Measurements from ENCODE around the gene ZNF514. TPM values are rescaled to one million over a fixed set of nuclear protein-coding genes. Genes with fewer than 3 reads are reported as not detected.

Gene ZNF514
- total RNA-seq (21.8 TPM), polyA plus RNA-seq (ENCODE audit: insufficient read depth, low read depth, low replicate concordance) (11.1 TPM)
- long read RNA-seq, donor 1 = 0 reads
- long read RNA-seq, donor 2, full-length matches to known transcripts = 1 of 9 reads
- long read RNA-seq, donor 2, partial matches to known transcripts = 8 of 9 reads
- long read RNA-seq, donor 2, other reads (novel, unspliced or antisense) = 0 of 9 reads
- long read RNA-seq, donor 3, full-length matches to known transcripts = 3 of 3 reads
- long read RNA-seq, donor 3, partial matches to known transcripts = 0 of 3 reads
- long read RNA-seq, donor 3, other reads (novel, unspliced or antisense) = 0 of 3 reads
- long read RNA-seq, donor 4, full-length matches to known transcripts = 2 of 2 reads
- long read RNA-seq, donor 4, partial matches to known transcripts = 0 of 2 reads
- long read RNA-seq, donor 4, other reads (novel, unspliced or antisense) = 0 of 2 reads
- long read RNA-seq, donor 5 = 0 reads
- long read RNA-seq, donor 6 = 0 reads
- long read RNA-seq, donor 7, partial matches to known transcripts = 0 of 8 reads
- long read RNA-seq, donor 7, other reads (novel, unspliced or antisense) = 6 of 8 reads
- long read RNA-seq, donor 8, partial matches to known transcripts = 0 of 1 reads
- long read RNA-seq, donor 8, other reads (novel, unspliced or antisense) = 0 of 1 reads
- long read RNA-seq, donor 9, partial matches to known transcripts = 0 of 1 reads
- long read RNA-seq, donor 9, other reads (novel, unspliced or antisense) = 0 of 1 reads
- long read RNA-seq, donor 10, full-length matches to known transcripts = 3 of 12 reads
- long read RNA-seq, donor 10, partial matches to known transcripts = 9 of 12 reads
- long read RNA-seq, donor 10, other reads (novel, unspliced or antisense) = 0 of 12 reads

DNA sequence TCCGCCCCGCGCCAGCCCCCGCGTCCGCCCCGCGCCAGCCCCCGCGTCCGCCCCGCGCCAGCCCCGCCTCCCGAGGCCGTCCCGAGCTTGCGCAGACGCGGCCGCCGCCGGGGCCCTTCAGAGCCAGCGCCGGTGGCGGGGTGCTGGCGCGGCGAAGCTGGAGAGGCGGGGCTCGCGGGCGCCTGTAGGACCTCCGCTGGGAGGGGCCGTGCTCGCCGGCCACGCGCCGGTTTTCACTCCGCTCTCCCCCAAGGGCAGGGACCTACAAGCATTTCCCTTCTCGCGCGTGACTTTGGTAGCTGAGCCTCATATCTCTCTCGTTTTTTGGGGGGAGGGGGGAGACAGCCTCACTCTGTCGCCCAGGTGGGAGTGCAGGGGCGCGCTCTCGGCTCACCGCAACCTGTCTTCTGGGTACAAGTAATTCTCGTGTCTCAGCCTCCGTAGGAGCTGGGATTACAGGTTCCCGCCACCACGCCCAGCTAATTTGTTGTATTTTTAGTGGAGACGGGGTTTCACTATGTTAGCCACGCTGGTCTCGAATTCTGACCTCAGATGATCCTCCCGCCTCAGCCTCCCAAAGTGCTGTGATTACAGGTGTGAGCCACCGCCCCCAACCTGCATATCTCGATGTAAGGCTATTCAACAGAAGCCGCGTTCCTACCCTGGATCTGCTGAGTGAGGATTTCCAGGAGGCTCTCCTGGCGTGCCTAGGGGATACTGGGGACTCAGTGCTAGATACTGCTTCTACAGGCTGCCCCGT is at the start of gene ZNF514:
TSS of gene ZNF514 (minus strand) at position 159 of the 760 bp plus-strand sequence. CDS start 6,595 bp downstream, outside the sequence.
- H3K27me3 ChIP-seq (ENCODE audit: control insufficient read depth, insufficient read depth, low read length) = no peaks in the 10 kb centered on the region
- peak; percentile 63 to 91 (median 86) for DNase-seq
- peak within 1 kb of the TSS; percentile 41 to 77 for H3K27ac ChIP-seq (ENCODE audit: low read depth in 2 of 2, low read length in 2 of 2)
- peak within 1 kb of the TSS; percentile 72 to 83 (median 79) for H3K4me3 ChIP-seq (ENCODE audit: low read length in 3 of 3)
- no peaks in the 10 kb centered on the region for H3K9me3 ChIP-seq (ENCODE audit: control insufficient read depth in 2 of 3, insufficient read depth in 1 of 3, low read length in 3 of 3)
- peaks cover 0 to 18% (median 0%) of the 10 kb centered on the region in 3 donors for H3K4me1 ChIP-seq (ENCODE audit: control insufficient read depth in 2 of 3, insufficient read depth in 2 of 3, low read depth in 1 of 3, low read length in 3 of 3)
- intact Hi-C loops (cut with DNase I) = no loop called here
- H3K36me3 ChIP-seq (ENCODE audit: control insufficient read depth in 2 of 3, insufficient read depth in 3 of 3, low read length in 3 of 3) = peaks cover 0 to 9% (median 0%) of the 10 kb centered on the region in 3 donors
- H3K9ac ChIP-seq (ENCODE audit: low read length in 3 of 3) = peak within 1 kb of the TSS; percentile 30 to 83 (median 43)
- TF ChIP-seq, protein P1, sequence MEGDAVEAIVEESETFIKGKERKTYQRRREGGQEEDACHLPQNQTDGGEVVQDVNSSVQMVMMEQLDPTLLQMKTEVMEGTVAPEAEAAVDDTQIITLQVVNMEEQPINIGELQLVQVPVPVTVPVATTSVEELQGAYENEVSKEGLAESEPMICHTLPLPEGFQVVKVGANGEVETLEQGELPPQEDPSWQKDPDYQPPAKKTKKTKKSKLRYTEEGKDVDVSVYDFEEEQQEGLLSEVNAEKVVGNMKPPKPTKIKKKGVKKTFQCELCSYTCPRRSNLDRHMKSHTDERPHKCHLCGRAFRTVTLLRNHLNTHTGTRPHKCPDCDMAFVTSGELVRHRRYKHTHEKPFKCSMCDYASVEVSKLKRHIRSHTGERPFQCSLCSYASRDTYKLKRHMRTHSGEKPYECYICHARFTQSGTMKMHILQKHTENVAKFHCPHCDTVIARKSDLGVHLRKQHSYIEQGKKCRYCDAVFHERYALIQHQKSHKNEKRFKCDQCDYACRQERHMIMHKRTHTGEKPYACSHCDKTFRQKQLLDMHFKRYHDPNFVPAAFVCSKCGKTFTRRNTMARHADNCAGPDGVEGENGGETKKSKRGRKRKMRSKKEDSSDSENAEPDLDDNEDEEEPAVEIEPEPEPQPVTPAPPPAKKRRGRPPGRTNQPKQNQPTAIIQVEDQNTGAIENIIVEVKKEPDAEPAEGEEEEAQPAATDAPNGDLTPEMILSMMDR (IDR thresholded peaks at IDR 0.05; ENCODE audit: borderline replicate concordance, extremely low read depth, insufficient read depth) = no peak
- no peak for FAIRE-seq

DNA sequence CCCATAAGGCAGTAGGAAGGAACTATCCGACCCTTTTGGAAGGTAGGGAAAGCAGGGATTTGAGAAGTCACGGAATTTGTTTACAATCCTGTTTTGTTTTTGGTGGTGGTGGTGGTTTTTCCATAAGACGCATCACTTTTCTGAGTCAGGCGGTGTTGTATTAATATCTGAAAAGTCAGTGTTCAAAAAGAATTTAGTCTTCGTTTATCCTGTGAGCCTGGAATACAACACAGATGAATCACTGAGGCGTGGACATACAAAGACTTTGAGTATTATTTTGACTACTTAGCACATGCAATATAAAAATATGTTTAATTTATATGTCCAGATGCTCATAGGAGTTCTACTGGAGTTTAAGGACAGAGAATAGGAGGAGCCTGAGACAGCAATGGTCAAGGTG is 48.5 kb upstream of the ZNF514 start:
- peak overlapping the region; percentile 30 to 72 (median 43) for H3K9ac ChIP-seq (ENCODE audit: low read length in 3 of 3)
- TF ChIP-seq, protein P1 (IDR thresholded peaks at IDR 0.05; ENCODE audit: borderline replicate concordance, extremely low read depth, insufficient read depth) = no peak
- no peak for DNase-seq
- intact Hi-C loops (cut with DNase I) = no loop called here
- FAIRE-seq = no peak
- peak overlapping the region; percentile 71 to 84 (median 82) for H3K4me3 ChIP-seq (ENCODE audit: low read length in 3 of 3)
- no peaks in the 10 kb centered on the region for H3K27me3 ChIP-seq (ENCODE audit: control insufficient read depth, insufficient read depth, low read length)
- H3K36me3 ChIP-seq (ENCODE audit: control insufficient read depth in 2 of 3, insufficient read depth in 3 of 3, low read length in 3 of 3) = peaks cover 4 to 19% (median 17%) of the 10 kb centered on the region in 3 donors
- H3K27ac ChIP-seq (ENCODE audit: low read depth in 2 of 2, low read length in 2 of 2) = no peak overlapping the region
- peaks cover 0 to 2% (median 0%) of the 10 kb centered on the region in 3 donors for H3K4me1 ChIP-seq (ENCODE audit: control insufficient read depth in 2 of 3, insufficient read depth in 2 of 3, low read depth in 1 of 3, low read length in 3 of 3)
- peaks cover 0 to 20% (median 20%) of the 10 kb centered on the region in 3 donors for H3K9me3 ChIP-seq (ENCODE audit: control insufficient read depth in 2 of 3, insufficient read depth in 1 of 3, low read length in 3 of 3)

DNA sequence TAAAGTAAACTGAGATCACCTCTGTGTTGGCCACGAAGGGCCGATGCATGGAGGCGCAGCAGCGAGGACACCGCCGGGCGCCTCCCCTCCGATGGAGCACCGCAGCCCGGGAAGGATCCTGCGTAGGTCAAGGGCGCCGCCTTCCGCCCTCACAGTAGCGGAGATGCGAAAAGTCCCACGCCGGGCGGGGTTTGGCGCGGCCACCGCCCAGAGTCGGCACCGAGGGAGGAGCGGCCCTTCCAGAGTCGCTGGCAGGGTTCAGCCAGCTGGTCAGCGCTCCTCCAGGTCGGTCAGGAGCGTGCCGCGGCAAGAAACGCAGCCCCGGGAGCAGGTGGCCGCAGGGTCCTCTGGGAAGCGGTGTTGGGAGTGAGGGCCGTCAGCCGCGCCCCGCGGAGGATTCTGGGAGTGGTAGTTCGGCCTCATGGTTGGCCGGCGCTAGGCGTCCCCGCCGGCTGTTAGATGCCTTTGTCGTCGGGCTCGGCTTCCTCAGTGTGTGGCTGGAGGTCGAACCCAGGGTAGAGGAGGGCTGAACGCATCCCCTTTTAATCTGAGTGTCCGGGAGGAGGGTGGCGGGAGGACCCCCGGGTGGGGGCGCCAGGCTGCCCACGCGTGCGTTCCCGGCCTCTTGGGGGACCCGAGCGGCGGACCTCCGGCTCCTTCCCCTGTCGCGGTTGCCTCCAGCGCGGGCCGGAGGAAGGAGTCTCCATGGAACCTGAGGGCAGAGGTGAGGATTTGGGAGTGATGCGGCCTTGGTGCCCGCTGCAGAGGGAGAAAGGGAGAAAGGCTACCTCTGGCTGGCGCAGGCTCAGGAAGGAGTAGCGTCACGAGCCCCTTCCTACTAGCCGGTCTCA is 47.7 kb upstream of the ZNF514 start, which contains the start of gene ZNF892:
TSS of gene ZNF892 (plus strand) at position 411 of the 851 bp plus-strand sequence. CDS start at position 706, 295 bp downstream.
- no peaks in the 10 kb centered on the region for H3K27me3 ChIP-seq (ENCODE audit: control insufficient read depth, insufficient read depth, low read length)
- H3K9ac ChIP-seq (ENCODE audit: low read length in 3 of 3) = peak within 1 kb of the TSS; percentile 30 to 72 (median 43)
- H3K27ac ChIP-seq (ENCODE audit: low read depth in 2 of 2, low read length in 2 of 2) = peak within 1 kb of the TSS; percentile 75 to 88
- peak; percentile 96 to 97 (median 96) for DNase-seq
- peaks cover 0 to 13% (median 12%) of the 10 kb centered on the region in 3 donors for H3K9me3 ChIP-seq (ENCODE audit: control insufficient read depth in 2 of 3, insufficient read depth in 1 of 3, low read length in 3 of 3)
- peaks cover 4 to 12% (median 10%) of the 10 kb centered on the region in 3 donors for H3K36me3 ChIP-seq (ENCODE audit: control insufficient read depth in 2 of 3, insufficient read depth in 3 of 3, low read length in 3 of 3)
- TF ChIP-seq, protein P1 (IDR thresholded peaks at IDR 0.05; ENCODE audit: borderline replicate concordance, extremely low read depth, insufficient read depth) = peak; percentile 55
- intact Hi-C loops (cut with DNase I) = no loop called here
- FAIRE-seq = no peak
- H3K4me3 ChIP-seq (ENCODE audit: low read length in 3 of 3) = peak within 1 kb of the TSS; percentile 71 to 84 (median 82)
- peaks cover 0 to 2% (median 0%) of the 10 kb centered on the region in 3 donors for H3K4me1 ChIP-seq (ENCODE audit: control insufficient read depth in 2 of 3, insufficient read depth in 2 of 3, low read depth in 1 of 3, low read length in 3 of 3)
